ENCODE measurements around the gene AMPH. TPM values are rescaled to one million over a fixed set of nuclear protein-coding genes. Genes with fewer than 3 reads are reported as not detected.
"Not testable (repeated sequence)": the region's sequence is repeated elsewhere in the genome, so short reads cannot be mapped to it uniquely, and the experiment has no call there.

AMPH gene
- total RNA-seq, 1 donor from 2014 or later, result 13.3 TPM

DNA sequence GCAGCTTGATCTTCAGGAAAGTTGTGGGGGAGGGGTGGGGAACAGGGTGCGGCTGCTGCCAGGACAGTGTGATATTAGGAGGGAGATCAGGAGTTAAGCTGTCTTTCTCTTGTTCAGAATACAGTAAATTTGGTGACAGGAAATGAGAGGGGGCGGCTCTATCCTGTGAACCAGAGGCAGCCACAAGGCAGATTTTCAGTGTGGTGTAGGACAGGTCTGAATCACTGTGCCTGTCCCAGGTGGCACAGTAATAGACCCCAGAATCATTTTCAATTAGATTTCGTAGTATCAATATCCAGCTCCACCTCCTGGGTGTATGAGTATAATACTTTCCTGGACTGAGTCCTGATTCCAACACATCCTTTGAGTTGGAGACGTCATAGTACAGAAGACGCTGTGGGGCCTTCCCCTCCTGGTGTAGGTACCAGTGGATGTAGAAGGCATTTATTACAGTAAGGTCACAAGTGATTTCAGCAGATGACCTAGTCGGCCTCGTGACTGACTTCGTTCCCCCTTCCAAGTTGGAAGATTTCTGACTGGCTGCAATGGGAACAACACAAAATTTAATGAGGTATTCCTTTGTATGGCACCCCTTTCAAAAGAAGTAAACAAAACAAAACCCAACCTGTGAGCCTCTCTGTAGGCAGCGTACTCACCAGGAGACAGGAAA lies 281.9 kb downstream of the AMPH start:
- not testable (repeated sequence) for H3K4me3 ChIP-seq, H3K27ac ChIP-seq

DNA sequence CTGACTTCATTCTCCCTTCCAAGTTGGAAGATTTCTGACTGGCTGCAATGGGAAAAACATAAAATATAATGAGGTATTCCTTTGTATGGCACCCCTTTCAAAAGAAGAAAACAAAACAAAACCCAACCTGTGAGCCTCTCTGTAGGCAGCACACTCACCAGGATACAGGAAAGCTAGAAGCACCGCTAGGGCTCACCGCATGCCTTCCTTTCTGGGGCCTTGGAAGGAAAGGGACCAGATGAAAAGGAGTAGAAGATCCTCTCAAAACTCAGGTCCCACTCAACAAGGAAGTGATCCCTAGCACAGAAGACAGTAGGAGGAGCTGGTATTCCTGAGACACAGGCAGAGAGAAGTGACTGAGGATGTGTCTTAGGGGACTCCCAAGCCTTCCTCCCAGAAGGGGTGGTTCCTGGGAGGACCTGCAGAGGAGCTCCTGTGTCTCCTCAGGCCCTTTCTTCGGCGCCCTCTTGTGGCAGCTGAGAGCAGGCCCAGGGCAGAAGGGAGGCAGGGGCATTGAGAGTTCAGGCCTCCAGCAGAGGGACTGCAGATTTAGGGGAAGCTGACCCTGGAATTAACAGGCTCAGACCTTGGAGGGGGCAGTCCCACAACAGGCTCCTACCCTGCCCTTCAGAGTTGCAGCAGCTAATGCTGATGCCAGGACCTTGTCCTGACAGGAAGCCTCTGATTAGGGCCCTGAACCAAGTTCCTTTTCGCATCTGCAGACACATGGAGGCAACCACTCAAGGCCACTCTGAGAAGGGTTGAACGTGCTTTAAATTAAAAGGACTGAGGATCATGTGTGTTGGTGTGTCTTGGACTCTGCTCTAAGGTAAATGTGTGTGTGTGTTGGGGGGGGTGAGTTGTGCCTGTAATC lies 285.6 kb downstream of the AMPH start:
- H3K4me3 ChIP-seq; intact Hi-C loops (cut with DNase I); H3K36me3 ChIP-seq; H3K27ac ChIP-seq; H3K4me1 ChIP-seq; DNase-seq (ENCODE audit: extremely low spot score in 2 of 2); H3K27me3 ChIP-seq; H3K9me3 ChIP-seq: not testable (repeated sequence)

More for the DNA sequence above, 281.9 kb downstream of the AMPH start:
- H3K27me3 ChIP-seq; intact Hi-C loops (cut with DNase I); H3K4me1 ChIP-seq; H3K9me3 ChIP-seq; H3K36me3 ChIP-seq; DNase-seq (ENCODE audit: extremely low spot score in 2 of 2): not testable (repeated sequence)

DNA sequence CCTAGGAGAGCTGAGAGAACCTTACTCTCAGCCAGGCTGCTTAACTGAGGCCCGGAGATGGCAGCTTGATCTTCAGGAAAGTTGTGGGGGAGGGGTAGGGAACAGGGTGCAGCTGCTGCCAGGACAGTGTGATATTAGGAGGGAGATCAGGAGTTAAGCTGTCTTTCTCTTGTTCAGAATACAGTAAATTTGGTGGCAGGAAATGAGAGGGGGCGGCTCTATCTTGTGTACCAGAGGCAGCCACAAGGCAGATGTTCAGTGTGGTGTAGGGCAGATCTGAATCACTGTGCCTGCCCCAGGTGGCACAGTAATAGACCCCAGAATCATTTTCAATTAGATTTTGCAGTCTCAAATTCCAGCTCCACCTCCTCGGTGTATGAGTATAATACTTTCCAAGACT lies 286.4 kb downstream of the AMPH start:
- H3K36me3 ChIP-seq; H3K9me3 ChIP-seq; intact Hi-C loops (cut with DNase I); H3K27ac ChIP-seq; H3K4me1 ChIP-seq; H3K27me3 ChIP-seq; H3K4me3 ChIP-seq; DNase-seq (ENCODE audit: extremely low spot score in 2 of 2): not testable (repeated sequence)

DNA sequence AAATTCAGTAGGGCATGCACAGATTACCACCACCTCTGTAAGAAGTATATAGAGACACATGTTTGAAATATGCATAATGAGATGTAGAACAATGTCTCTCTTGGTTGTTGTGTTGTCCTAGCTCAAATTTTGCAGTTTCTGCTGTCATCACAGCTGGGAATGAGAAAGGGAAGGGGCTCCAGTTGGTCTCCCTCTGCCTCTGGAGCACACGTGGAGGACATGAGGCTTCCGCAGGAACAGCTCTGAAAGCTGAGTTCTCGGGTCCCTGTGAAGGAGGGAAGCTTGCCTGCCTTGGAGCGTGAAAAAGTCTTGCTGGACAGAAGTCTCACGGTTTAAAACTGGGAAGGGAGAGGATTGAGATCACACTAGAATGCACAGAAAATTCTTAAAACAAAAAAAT lies 289.0 kb downstream of the AMPH start:
- H3K4me3 ChIP-seq; H3K27ac ChIP-seq; intact Hi-C loops (cut with DNase I); H3K27me3 ChIP-seq; H3K9me3 ChIP-seq; H3K4me1 ChIP-seq; DNase-seq (ENCODE audit: extremely low spot score in 2 of 2); H3K36me3 ChIP-seq: not testable (repeated sequence)

DNA sequence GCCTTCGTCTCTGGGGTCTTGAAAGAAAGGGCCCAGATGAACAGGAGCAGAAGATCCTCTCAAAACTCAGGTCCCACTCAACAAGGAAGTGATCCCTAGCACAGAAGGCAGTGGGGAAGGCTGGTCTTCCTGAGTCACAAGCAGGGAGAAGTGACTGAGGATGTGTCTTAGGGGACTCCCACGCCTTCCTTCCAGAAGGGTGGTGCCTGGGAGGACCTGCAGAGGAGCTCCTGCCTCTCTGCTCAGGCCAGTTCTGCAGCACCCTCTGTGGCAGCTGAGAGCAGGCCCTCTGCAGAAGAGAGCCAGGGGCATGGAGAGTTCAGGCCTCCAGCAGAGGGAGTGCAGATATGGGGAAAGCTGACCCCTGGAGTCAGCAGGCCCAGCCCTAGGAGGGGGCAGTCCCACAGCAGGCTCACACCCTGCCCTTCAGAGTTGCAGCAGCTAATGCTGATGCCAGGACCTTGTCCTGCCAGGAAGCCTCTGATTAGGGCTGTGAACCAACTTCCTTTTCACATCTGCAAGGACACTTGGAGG lies 289.9 kb downstream of the AMPH start:
- DNase-seq (ENCODE audit: extremely low spot score in 2 of 2); H3K4me1 ChIP-seq; H3K4me3 ChIP-seq; H3K36me3 ChIP-seq; H3K9me3 ChIP-seq; H3K27ac ChIP-seq; H3K27me3 ChIP-seq; intact Hi-C loops (cut with DNase I): not testable (repeated sequence)

DNA sequence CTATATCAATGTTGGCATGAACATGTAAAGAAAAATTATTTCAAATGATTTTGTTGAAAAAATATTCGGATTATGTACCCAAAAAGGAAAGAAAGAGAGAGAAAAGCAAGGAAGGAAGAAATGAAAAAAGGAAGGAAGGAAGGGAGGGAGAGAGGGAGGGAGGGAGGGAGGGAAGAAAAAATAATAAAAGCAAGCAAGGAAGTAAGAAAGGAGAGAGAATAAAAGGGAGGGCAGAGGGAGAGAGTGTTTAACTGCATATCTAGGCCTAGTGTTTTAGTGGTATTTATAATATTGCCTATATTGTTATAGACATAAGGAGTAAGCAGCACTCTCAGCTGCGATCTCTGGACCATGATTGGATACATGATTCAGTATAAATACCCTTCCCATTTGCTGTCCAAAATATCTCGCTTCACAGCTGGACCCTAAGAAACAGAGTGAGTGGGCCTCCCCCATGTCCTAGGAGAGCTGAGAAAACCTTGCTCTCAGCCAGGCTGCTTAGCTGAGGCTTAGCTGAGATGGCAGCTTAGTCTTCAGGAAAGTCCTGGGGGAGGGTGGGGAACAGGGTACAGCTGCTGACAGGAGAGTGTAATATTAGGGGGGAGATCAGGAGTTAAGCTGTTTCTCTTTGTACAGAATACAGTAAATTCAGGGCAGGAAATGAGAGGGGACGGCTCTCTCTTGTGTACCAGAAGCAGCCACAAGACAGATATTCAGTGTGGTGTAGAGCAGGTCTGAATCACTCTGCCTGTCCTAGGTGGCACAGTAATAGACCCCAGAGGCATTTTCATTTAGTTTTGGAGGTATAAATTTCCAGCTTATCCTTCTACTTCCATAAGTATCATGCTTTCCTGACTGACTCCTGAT lies 291.0 kb downstream of the AMPH start:
- no peak for DNase-seq (ENCODE audit: extremely low spot score in 2 of 2)
- Histone ChIP-seq H3K36me3 (no peaks in the 10 kb centered on the region), H3K4me3 (no peak overlapping the region), H3K27me3 (no peaks in the 10 kb centered on the region), H3K9me3 (no peaks in the 10 kb centered on the region), H3K27ac (no peak overlapping the region), H3K4me1 (peaks cover 6% of the 10 kb centered on the region)
- intact Hi-C loops (cut with DNase I), result no loop called here
- TF ChIP-seq, protein P1, sequence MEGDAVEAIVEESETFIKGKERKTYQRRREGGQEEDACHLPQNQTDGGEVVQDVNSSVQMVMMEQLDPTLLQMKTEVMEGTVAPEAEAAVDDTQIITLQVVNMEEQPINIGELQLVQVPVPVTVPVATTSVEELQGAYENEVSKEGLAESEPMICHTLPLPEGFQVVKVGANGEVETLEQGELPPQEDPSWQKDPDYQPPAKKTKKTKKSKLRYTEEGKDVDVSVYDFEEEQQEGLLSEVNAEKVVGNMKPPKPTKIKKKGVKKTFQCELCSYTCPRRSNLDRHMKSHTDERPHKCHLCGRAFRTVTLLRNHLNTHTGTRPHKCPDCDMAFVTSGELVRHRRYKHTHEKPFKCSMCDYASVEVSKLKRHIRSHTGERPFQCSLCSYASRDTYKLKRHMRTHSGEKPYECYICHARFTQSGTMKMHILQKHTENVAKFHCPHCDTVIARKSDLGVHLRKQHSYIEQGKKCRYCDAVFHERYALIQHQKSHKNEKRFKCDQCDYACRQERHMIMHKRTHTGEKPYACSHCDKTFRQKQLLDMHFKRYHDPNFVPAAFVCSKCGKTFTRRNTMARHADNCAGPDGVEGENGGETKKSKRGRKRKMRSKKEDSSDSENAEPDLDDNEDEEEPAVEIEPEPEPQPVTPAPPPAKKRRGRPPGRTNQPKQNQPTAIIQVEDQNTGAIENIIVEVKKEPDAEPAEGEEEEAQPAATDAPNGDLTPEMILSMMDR (IDR thresholded peaks at IDR 0.05), result no peak
- TF ChIP-seq POLR2A (IDR thresholded peaks at IDR 0.05), result no peak
- no peak for TF ChIP-seq POLR2AphosphoS5 (IDR thresholded peaks at IDR 0.05; ENCODE audit: insufficient read depth in 1 of 2, low read depth in 1 of 2)

DNA sequence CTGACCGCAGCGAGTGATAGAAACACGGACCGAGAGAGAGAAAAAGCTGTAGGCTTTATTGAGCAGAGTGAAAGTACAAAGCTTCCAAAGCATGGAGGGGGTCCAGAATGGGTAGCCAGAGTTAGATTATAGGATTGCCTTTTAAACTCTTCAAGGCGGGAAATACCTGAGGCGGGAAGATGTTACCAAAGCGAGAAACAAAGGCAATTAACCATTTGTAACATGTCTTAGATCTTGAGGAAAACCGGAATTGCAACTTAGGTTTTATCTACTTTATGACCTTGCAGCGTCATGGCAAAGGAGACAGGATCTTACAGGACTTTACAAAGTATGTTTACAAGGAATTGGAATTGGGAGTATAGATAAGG lies 295.0 kb downstream of the AMPH start:
- intact Hi-C loops (cut with DNase I); H3K4me1 ChIP-seq; H3K27me3 ChIP-seq; H3K36me3 ChIP-seq; DNase-seq (ENCODE audit: extremely low spot score in 2 of 2); H3K9me3 ChIP-seq; H3K4me3 ChIP-seq; H3K27ac ChIP-seq: not testable (repeated sequence)
